Epithelial cell of umbilical artery (primary cell): Measurements from ENCODE around the gene FXYD2. TPM values are rescaled to one million over a fixed set of nuclear protein-coding genes. Genes with fewer than 3 reads are reported as not detected.

ENCODE experiments used
- total RNA-seq: library from RNA; depleted of rRNA; stranded (reverse); fragments of >200 nt; gene quantifications from 2 replicates; pipeline ENCODE4 v1.2.3, GENCODE V29; 2014

FXYD2 gene
- total RNA-seq, result 0.65 and 0.76 TPM in 2 replicates

GRCh38 chr11:117824571-117825537 lies at the start of gene FXYD2:
Gene FXYD2, minus strand, starts transcription at chr11:117824744. Its CDS starts 66 bp downstream, at chr11:117824678.

DNA sequence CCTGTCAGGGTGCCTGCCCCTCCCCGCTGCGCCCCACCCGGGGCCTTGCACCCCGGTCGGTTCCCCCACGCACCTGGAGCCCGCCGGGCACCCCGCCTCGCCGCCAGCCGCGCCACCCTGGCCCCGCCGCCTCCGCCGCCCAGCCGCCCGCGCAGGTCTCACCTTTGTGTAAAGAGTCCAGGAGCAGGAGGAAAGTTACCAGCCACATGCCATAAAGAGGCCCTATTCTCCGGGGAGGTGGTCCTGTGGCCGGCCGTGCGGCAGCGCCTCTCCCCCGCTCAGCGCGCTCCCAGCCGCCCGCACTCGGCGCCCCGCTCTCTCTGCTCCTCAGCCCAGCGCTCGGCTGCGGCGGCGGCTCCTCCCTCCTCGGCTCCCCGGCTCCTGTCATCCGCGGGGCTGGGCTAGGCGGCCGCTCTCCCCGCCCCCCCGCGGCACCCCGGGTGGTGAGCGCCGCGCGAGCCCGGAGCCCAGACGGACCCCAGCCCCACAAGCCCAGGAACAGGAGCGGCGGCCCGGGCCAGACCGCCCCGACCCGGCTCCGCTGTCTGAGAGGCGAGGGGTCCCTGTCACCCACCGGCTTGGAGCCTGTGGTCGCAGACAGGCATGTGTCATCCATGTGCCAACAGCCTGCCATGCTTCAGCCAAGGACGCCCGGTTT lies 27.5 kb downstream of the FXYD2 start, which contains the start of gene DSCAML1:
Gene DSCAML1 (minus strand): TSS at position 345 of the 658 bp plus-strand sequence. CDS start 137 bp downstream, at position 208.

Other genes starting within 250 kb of the FXYD2 start
- gene DSCAML1, start 27.5 kb downstream of the FXYD2 start, total RNA-seq, result not detected in 2 replicates
- gene FXYD6, start 51.9 kb upstream of the FXYD2 start, total RNA-seq, result 0.32 TPM in 1 of 2 replicates, not detected in the other
- not detected in 2 replicates for gene TMPRSS13, start 104.7 kb upstream of the FXYD2 start, total RNA-seq
- gene IL10RA, start 161.7 kb upstream of the FXYD2 start, total RNA-seq, result not detected in 2 replicates